HEK293T (cell line): ENCODE results near the gene ZBTB32.
A peak's percentile ranks its signal among the peaks of the same experiment; 100 is the strongest.

Experiments
- CTCF ChIA-PET: fragments of 350-600 bp; formaldehyde crosslinking; extraction: SDS; loops from one replicate; lab custom pipeline; 2021; ENCODE audit warnings: antibody characterized with exemption, inconsistent platforms; lab: Yijun Ruan, JAX
- POLR2A ChIA-PET: fragments of 350-600 bp; formaldehyde crosslinking; extraction: SDS; loops from one replicate; lab custom pipeline; 2020; ENCODE audit warnings: antibody characterized with exemption, inconsistent platforms; lab: Yijun Ruan, JAX
- DNase-seq: peaks from one replicate; pipeline ENCODE4 v3.0.0; 2012; ENCODE audit warnings: mixed read lengths; ENCODE audit errors: extremely low spot score
- ARNT ChIP-seq: fragments of 450-650 bp; IDR thresholded peaks from 2 replicates; pipeline ENCODE4 v1.6.1; 2017; ENCODE audit warnings: mild to moderate bottlenecking
- BHLHE40 ChIP-seq: fragments of 450-650 bp; IDR thresholded peaks from 2 replicates; pipeline ENCODE4 v1.6.1; 2016; ENCODE audit warnings: mild to moderate bottlenecking, moderate library complexity, borderline replicate concordance
- CTBP1 ChIP-seq: fragments of 450-650 bp; IDR thresholded peaks from 2 replicates; pipeline ENCODE4 v1.6.1; 2016; ENCODE audit warnings: borderline replicate concordance
- ELF4 ChIP-seq: fragments of 450-650 bp; IDR thresholded peaks from 2 replicates; pipeline ENCODE4 v1.6.1; 2017; ENCODE audit warnings: antibody characterized with exemption
- FOXA1 ChIP-seq: fragments of 450-650 bp; IDR thresholded peaks from 2 replicates; pipeline ENCODE4 v1.6.1; 2016; ENCODE audit warnings: mild to moderate bottlenecking
- FOXK2 ChIP-seq: fragments of 450-650 bp; IDR thresholded peaks from 2 replicates; pipeline ENCODE4 v1.6.1; 2016; ENCODE audit warnings: mild to moderate bottlenecking
- FOXM1 ChIP-seq: fragments of 450-650 bp; IDR thresholded peaks from 2 replicates; pipeline ENCODE4 v1.6.1; 2017; ENCODE audit warnings: mild to moderate bottlenecking, borderline replicate concordance
- HDGF ChIP-seq: fragments of 450-650 bp; IDR thresholded peaks from 2 replicates; pipeline ENCODE4 v1.6.1; 2017; ENCODE audit warnings: antibody characterized with exemption, borderline replicate concordance
- L3MBTL2 ChIP-seq: fragments of 450-650 bp; conservative IDR thresholded peaks from 2 replicates; pipeline ENCODE4 v1.6.1; 2016; ENCODE audit warnings: mild to moderate bottlenecking
- LEF1 ChIP-seq: fragments of 450-650 bp; IDR thresholded peaks from 2 replicates; pipeline ENCODE4 v1.6.1; 2017; ENCODE audit warnings: mild to moderate bottlenecking, borderline replicate concordance
- NFRKB ChIP-seq: fragments of 450-650 bp; IDR thresholded peaks from 2 replicates; pipeline ENCODE4 v1.6.1; 2016; ENCODE audit warnings: mild to moderate bottlenecking, moderate library complexity
- SP1 ChIP-seq: fragments of 450-650 bp; IDR thresholded peaks from 2 replicates; pipeline ENCODE4 v1.6.1; 2017
- SUZ12 ChIP-seq: fragments of 450-650 bp; IDR thresholded peaks from 2 replicates; pipeline ENCODE4 v1.6.1; 2016; ENCODE audit warnings: mild to moderate bottlenecking
- TARDBP ChIP-seq: fragments of 450-650 bp; IDR thresholded peaks from 2 replicates; pipeline ENCODE4 v1.6.1; 2016
- ZNF384 ChIP-seq: fragments of 450-650 bp; IDR thresholded peaks from 2 replicates; pipeline ENCODE4 v1.6.1; 2016
- TF ChIP-seq, protein P1 (sequence below): fragments of 450-650 bp; IDR thresholded peaks from 2 replicates; pipeline ENCODE4 v1.6.1; 2016

ZBTB32 gene

DNA sequence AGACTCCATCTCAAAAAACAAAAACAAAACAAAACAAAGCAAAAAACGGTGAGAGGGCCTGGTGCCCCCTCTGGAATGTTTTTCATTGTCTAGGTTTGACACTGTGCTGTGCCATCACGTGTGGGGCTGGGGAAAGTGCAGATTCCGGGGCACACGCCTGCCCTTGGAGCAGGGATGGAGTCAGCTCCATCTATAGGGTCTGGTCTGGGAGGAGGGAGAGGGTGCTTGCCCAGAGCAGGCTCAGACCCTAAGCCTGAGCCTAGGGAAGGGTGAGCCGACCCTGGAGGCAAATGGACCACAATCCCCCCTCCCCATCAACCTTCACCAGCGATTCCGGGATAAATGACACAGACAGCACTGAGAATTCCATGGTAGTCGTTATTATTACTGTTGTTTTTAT, 10.9 kb upstream of the ZBTB32 start:
- CTCF ChIA-PET, result interaction anchor here (0.7 kb wide), 1 partner anchor 47 kb away, joined by 3 read pairs; no protein-coding TSS in a partner anchor
- POLR2A ChIA-PET, result no interaction called here
- TF ChIP-seq, protein P1, sequence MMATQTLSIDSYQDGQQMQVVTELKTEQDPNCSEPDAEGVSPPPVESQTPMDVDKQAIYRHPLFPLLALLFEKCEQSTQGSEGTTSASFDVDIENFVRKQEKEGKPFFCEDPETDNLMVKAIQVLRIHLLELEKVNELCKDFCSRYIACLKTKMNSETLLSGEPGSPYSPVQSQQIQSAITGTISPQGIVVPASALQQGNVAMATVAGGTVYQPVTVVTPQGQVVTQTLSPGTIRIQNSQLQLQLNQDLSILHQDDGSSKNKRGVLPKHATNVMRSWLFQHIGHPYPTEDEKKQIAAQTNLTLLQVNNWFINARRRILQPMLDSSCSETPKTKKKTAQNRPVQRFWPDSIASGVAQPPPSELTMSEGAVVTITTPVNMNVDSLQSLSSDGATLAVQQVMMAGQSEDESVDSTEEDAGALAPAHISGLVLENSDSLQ, result no peak
- no peak for TF ChIP-seq SP1
- no peak for TF ChIP-seq ZNF384
- TF ChIP-seq ELF4, result no peak
- TF ChIP-seq BHLHE40, result no peak

DNA sequence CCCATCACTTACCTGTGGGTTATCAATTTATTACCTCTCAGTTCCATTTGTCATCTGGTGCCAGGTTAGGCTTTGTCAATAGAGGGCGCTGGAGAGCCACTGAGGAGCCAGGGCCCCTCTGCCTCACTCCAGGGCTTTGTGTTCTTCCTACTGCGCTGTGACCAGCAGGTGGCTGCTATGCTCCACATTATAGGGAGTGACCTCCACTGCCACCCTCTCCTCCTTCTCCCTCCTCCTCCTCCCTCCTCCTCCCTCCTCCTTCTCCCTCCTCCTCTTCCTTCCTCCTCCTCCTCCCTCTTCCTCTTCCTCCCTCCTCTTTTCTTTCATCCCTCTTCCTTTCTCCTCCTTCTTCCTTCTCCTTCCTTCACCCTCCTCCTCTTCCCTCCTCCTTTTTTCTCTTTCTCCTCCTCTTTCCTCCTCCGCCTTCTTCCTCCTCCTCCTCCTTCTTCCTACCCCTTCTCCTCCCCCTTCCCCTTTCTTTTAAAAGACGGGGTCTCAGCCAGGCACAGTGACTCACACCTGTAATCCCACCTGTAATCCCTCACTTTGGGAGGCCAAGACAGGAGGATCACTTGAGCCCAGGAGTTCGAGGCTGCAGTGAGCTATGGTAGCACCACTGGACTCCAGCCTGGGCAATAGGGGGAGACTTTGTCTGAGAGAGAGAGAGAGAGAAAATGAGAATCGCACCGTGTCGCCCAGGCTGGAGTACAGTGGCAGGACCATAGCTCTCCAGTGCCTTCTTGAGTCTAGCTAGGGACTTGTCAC, 10.3 kb upstream of the ZBTB32 start:
- ChIA-PET POLR2A (interaction anchor here (0.8 to 1.7 kb wide), 2 partner anchors 50 to 51 kb away, joined by 3 to 5 read pairs; partner anchors contain the start of genes PSENEN and U2AF1L4), CTCF (interaction anchor here (0.6 to 1.0 kb wide), 6 partner anchors 9 to 245 kb away, joined by 3 to 5 read pairs (median 3); partner anchors contain the start of genes ATP4A and PSENEN)
- TF ChIP-seq, protein P1, result peak; percentile 66
- TF ChIP-seq BHLHE40 (no peak), FOXM1 (no peak)
- DNase-seq, result peak; percentile 87

More for the DNA sequence above, 10.9 kb upstream of the ZBTB32 start:
- no peak for DNase-seq

GRCh38 chr19:35695895-35696422, 8.4 kb upstream of the ZBTB32 start:
- no peak for DNase-seq
- TF ChIP-seq FOXK2 (no peak), SP1 (no peak), ZNF384 (no peak), HDGF (no peak), ARNT (no peak), FOXA1 (no peak), BHLHE40 (no peak), ELF4 (no peak), FOXM1 (no peak), NFRKB (no peak), CTBP1 (no peak), SUZ12 (no peak), L3MBTL2 (no peak)
- TF ChIP-seq, protein P1, result no peak
- ChIA-PET POLR2A (interaction anchor here (0.8 to 1.4 kb wide), 3 partner anchors 52 to 185 kb away, joined by 4 read pairs; partner anchors contain the start of gene LIN37), CTCF (no interaction called here)

- CTCF ChIA-PET, result interaction anchor here (0.6 kb wide), 1 partner anchor 12 kb away, joined by 4 read pairs; no protein-coding TSS in a partner anchor
- POLR2A ChIA-PET, result interaction anchor here (1.3 to 1.4 kb wide), 2 partner anchors 51 to 186 kb away, joined by 4 read pairs; partner anchors contain the start of gene LIN37
- no peak for TF ChIP-seq SP1
- DNase-seq, result no peak
These were observed 7.5 kb upstream of the ZBTB32 start for GRCh38 chr19:35696835-35697234.

DNA sequence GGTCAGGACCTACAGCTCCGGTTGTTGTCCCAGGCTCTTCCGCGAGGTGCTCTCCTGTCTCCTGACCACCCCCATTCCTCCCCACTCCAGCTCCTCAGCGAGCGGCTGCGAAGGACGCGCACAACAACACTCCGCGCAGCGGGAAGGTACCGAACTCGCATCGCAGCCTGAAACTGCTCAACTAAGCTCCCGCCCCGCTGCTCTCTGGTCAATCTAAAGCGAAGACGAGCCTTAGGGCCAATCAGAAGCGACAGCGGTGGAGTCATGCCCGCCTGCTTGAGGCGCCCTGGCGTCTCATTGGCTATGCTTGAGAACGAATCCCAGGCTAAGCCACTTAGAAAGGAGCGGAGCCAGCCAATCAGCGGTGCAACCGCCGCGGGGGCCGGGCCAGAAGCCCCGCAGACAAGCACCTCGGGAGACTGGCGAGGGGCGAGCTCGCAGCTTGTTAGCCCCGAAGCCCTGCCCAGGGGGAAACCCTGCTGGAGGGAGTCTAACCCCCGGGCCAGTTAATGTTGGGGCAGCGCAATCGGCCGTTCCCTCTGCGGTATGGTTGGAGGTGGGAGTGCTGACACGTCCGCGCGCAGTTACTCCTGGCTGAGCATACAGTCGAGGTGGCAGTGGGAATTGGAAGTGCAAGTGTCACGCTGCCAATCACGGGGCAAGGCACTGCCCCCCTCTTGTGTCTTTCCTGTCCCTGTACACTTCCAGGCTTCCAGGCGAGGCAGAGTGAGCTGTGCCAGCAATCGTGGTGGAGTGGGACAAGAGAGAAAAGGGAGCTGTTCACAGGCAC, 1.9 kb upstream of the ZBTB32 start:
- ChIA-PET POLR2A (interaction anchor here (0.8 to 2.4 kb wide), 9 partner anchors 9 to 59 kb away, joined by 3 to 15 read pairs (median 5); partner anchors contain the start of genes HSPB6, LIN37, PSENEN and U2AF1L4), CTCF (interaction anchor here (0.6 to 1.4 kb wide), 4 partner anchors 8 to 118 kb away, joined by 3 to 5 read pairs (median 4); no protein-coding TSS in a partner anchor)
- TF ChIP-seq, protein P1, result peak; percentile 100
- TF ChIP-seq HDGF, result no peak
- 0 out of 2 replicates have a peak, but pooled peaks have one; percentile 38 for TF ChIP-seq ZNF384
- TF ChIP-seq ELF4, result no peak
- peak; percentile 70 for TF ChIP-seq L3MBTL2
- peak; percentile 94 for DNase-seq

DNA sequence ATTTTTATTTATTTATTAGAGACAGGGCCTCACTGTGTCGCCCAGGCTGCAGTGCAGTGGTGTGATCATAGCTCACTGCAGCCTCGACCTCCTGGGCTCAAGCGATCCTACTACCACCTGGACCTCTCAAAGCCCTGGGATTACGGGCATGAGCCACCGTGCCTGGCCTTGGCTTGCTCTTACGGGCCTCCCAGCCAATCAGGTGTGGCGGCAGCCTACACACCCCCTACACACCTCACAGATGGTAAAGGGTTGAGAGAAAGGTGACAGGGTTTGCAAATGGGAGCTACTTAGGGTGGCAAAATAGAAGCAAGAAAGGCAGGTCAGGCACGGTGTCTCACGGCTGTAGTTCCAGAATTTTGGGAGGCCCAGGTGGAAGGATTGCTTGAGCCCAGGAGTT, 1.0 kb upstream of the ZBTB32 start:
- POLR2A ChIA-PET, result interaction anchor here (1.2 to 2.4 kb wide), 4 partner anchors 10 to 45 kb away, joined by 3 to 15 read pairs (median 9); partner anchors contain the start of gene LIN37
- CTCF ChIA-PET, result interaction anchor here (0.6 to 1.4 kb wide), 3 partner anchors 8 to 117 kb away, joined by 3 to 5 read pairs (median 4); no protein-coding TSS in a partner anchor
- DNase-seq, result no peak
- TF ChIP-seq SP1 (no peak), ARNT (no peak), HDGF (no peak), FOXK2 (no peak), ZNF384 (no peak), LEF1 (no peak), TARDBP (no peak), ELF4 (no peak), FOXA1 (no peak)
